ENCODE results near the gene LSM4.

Gene LSM4

GRCh38 chr19:18287836-18288772, 34.8 kb downstream of the LSM4 start:
- Histone ChIP-seq H4K20me1 (ENCODE audit: low read depth, low read length) (no peaks in the 10 kb centered on the region), H3K27me3 (ENCODE audit: low read length) (no peaks in the 10 kb centered on the region), H3K9me3 (ENCODE audit: insufficient read depth, low read length) (no peaks in the 10 kb centered on the region), H3K36me3 (ENCODE audit: low read length) (no peaks in the 10 kb centered on the region), H3F3A (ENCODE audit: insufficient read depth) (peaks cover 4% of the 10 kb centered on the region; the same call in 1 of the 2 replicates), H3K4me3 (ENCODE audit: insufficient read depth, low read length, poor library complexity, severe bottlenecking) (no peak overlapping the region), H3K4me2 (ENCODE audit: low read depth, low read length, poor library complexity, severe bottlenecking) (no peak overlapping the region), H3K9me2 (replicated peaks; ENCODE audit: insufficient read depth, low read length) (no peaks in the 10 kb centered on the region), H2AFZ (ENCODE audit: low read depth, low read length, severe bottlenecking) (no peak overlapping the region), H3K9ac (ENCODE audit: low read length) (no peak overlapping the region), H3K27ac (ENCODE audit: low read depth, low read length) (no peak overlapping the region), H3K79me2 (ENCODE audit: insufficient read depth, low read length) (no peaks in the 10 kb centered on the region)
- TF ChIP-seq CTCF (IDR thresholded peaks at IDR 0.05; ENCODE audit: insufficient read depth, low read length, poor library complexity, severe bottlenecking): no peak
- TF ChIP-seq EZH2phosphoT487 (conservative IDR thresholded peaks at IDR 0.05; ENCODE audit: low read length): no peak

GRCh38 chr19:18286973-18287635, 35.8 kb downstream of the LSM4 start:
- Histone ChIP-seq H3F3A (ENCODE audit: insufficient read depth) (peaks cover 4% of the 10 kb centered on the region; the same call in 1 of the 2 replicates), H2AFZ (ENCODE audit: low read depth, low read length, severe bottlenecking) (no peak overlapping the region), H3K9me3 (ENCODE audit: insufficient read depth, low read length) (no peaks in the 10 kb centered on the region), H3K4me2 (ENCODE audit: low read depth, low read length, poor library complexity, severe bottlenecking) (no peak overlapping the region), H3K36me3 (ENCODE audit: low read length) (no peaks in the 10 kb centered on the region), H3K4me3 (ENCODE audit: insufficient read depth, low read length, poor library complexity, severe bottlenecking) (no peak overlapping the region), H3K9me2 (replicated peaks; ENCODE audit: insufficient read depth, low read length) (no peaks in the 10 kb centered on the region), H3K27ac (ENCODE audit: low read depth, low read length) (no peak overlapping the region), H3K27me3 (ENCODE audit: low read length) (no peaks in the 10 kb centered on the region), H4K20me1 (ENCODE audit: low read depth, low read length) (no peaks in the 10 kb centered on the region), H3K79me2 (ENCODE audit: insufficient read depth, low read length) (no peaks in the 10 kb centered on the region), H3K9ac (ENCODE audit: low read length) (no peak overlapping the region)
- TF ChIP-seq EZH2phosphoT487 (conservative IDR thresholded peaks at IDR 0.05; ENCODE audit: low read length) (no peak), CTCF (IDR thresholded peaks at IDR 0.05; ENCODE audit: insufficient read depth, low read length, poor library complexity, severe bottlenecking) (no peak)

- H3K27ac ChIP-seq (ENCODE audit: low read depth, low read length): no peak overlapping the region
- no peak overlapping the region for H3K4me2 ChIP-seq (ENCODE audit: low read depth, low read length, poor library complexity, severe bottlenecking)
- H3K9ac ChIP-seq (ENCODE audit: low read length): no peak overlapping the region
Measured at GRCh38 chr19:18284712-18285360, 38.0 kb downstream of the LSM4 start.

More at GRCh38 chr19:18284712-18285360, 38.0 kb downstream of the LSM4 start:
- TF ChIP-seq CTCF (IDR thresholded peaks at IDR 0.05; ENCODE audit: insufficient read depth, low read length, poor library complexity, severe bottlenecking) (no peak), EZH2phosphoT487 (conservative IDR thresholded peaks at IDR 0.05; ENCODE audit: low read length) (no peak)
- no peaks in the 10 kb centered on the region for H4K20me1 ChIP-seq (ENCODE audit: low read depth, low read length)
- no peak overlapping the region for H3K4me3 ChIP-seq (ENCODE audit: insufficient read depth, low read length, poor library complexity, severe bottlenecking)
- no peaks in the 10 kb centered on the region for H3K9me3 ChIP-seq (ENCODE audit: insufficient read depth, low read length)
- H2AFZ ChIP-seq (ENCODE audit: low read depth, low read length, severe bottlenecking): no peak overlapping the region
- H3K36me3 ChIP-seq (ENCODE audit: low read length): no peaks in the 10 kb centered on the region
- H3K27me3 ChIP-seq (ENCODE audit: low read length): no peaks in the 10 kb centered on the region
- H3K79me2 ChIP-seq (ENCODE audit: insufficient read depth, low read length): no peaks in the 10 kb centered on the region
- no peaks in the 10 kb centered on the region for H3K9me2 ChIP-seq (replicated peaks; ENCODE audit: insufficient read depth, low read length)
- H3F3A ChIP-seq (ENCODE audit: insufficient read depth): peaks cover 8% of the 10 kb centered on the region
